NCI-H2081 (cell line): ENCODE data around the gene ICAM2.

Experiments
- DNase-seq, 2 experiments: peaks; one replicate each; lab custom pipeline; 2025; lab: John Stamatoyannopoulos, UW

The ICAM2 gene

DNA sequence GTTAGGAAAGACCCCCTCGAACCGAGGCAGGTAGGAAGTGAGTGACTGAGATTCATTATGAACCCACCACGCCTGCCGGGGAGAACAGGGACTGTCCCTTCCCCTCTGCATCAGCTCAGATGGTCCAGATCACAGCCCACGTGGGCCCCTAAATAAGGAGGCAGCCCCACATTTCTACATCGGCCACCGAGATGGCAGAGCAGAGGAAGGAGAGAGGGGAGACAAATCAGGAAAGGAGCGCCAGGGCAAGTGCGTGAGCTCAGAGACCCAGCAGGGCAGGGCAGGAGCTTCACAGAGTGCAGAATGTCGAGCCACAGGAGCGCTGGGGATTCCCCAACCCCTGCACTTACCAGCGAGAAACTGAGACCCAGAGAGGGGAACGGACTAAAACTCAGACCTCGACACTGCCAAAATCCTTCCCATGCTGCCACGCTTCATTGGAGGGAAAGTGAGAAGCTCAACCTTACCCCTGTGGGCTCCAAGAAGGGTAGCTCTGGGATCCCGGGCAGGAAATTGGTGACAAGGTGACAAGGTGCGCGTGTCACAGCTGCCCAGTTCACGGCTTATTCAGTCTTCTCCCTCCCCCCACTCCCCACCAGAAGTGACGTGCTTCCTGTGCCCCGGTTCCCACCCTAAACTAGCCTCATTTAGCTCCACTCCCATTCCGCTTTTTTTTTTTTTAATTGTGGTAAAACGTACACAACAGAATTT is at the start of gene ICAM2:
ICAM2 (minus strand) TSS at position 578 of the 711 bp plus-strand sequence. CDS start 13,942 bp downstream, outside the sequence.
- DNase-seq: no peak

- DNase-seq: no peak
These were observed 49.8 kb upstream of the ICAM2 start for GRCh38 chr17:64070213-64070612.

GRCh38 chr17:64069143-64069542 is 48.7 kb upstream of the ICAM2 start:
- no peak for DNase-seq

DNA sequence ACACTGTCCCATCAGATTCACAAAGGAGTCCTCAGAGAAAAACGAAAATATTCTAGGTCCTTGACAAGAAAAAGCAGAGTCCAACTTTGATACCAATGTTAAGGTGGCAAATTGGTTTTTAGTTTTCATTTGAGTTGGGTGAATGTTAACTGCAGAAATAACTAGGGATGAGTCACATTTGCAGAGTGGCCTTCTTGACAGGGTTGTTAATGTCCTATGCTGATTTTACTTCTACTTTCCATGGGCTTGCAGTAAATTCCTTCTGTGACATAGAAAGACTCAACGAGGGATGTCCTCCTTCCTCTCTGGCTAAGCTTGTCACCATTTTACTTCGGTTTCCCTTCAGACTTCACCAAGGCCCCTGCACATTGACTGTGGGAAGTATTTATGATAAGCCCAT is 47.2 kb upstream of the ICAM2 start:
- DNase-seq: no peak

DNA sequence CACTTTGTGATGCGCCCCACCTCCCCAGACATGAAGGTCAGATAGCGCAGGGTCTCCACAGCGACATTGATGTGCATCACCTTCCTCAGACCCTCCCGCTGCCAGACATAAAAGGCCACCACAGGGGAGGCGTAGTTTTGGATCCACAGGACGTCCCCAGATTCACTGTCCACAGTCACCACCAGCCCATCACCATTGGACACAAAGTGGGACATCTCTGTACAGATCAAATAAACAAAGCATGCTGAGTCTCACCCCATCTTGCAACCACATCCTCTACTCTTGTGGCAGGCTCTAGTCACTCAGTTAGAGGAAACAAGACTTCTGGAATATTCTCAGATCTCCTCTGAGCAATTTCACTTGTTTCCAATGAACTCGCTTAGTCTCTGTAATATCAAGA is 46.3 kb upstream of the ICAM2 start:
- no peak for DNase-seq

DNA sequence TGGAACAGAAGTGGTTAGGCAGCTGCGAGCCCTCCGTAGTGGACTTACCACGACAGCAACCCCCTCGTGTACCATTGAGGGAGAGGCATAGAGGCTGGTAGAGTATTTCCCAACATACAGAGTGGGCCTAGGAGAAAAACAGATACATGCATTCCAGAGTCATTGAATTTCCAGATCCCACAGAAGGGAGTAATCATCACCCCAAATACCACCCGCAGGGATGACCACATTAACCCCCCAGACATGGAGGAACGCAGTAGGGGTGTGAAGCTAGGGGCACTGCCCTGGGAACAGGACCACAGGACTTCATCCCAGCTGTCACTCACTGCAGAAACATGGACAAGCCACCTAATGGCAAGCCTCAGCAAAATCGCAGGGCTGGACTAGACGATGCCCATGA is 44.7 kb upstream of the ICAM2 start:
- DNase-seq: no peak

GRCh38 chr17:64064331-64064730 is 43.9 kb upstream of the ICAM2 start:
- DNase-seq: no peak

DNA sequence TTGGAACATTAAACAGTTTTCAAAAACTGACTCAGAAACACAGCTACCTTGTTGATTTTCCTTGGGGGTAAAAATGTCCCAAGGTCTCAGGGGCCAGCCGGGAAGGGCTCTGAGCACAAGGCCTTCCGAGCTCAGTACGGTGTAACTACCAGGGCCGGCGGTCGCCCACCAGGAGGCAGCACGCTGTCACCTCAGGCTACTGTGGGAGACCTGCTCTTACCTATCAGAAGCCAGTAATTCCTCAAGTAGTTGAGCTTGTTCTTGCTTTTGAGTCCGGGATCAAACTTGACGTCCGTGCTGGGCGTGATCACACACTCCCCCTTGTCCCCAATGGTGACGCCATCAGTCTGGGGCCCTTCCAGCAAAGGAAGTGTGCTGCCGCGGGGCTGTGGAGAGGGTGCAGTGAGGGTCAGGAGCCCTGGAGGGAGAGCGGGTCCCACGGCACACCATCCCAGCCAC is 43.4 kb upstream of the ICAM2 start:
- DNase-seq: peak in 1 of 2 experiments; percentile 10

DNA sequence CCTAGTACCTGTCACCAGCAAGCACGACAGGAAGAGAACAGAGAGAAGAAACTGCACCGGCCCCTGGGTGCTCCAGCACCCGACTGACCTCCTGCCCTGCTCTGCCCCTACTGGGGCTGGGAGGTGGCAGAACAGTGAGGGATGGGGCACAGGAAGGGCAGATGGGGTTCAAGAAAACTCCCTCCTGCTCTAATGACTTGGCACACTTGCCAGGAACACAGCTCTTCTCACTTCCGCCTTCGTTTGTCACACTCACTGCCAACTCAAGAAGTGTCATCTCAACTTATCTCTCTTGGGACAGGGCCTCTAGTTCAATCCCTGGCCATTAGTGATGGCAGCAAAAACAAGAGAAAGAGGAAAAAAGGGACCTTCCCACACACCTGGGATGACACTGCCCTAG is 42.7 kb upstream of the ICAM2 start:
- DNase-seq: no peak

GRCh38 chr17:64061178-64061898 is 40.9 kb upstream of the ICAM2 start:
- no peak for DNase-seq

GRCh38 chr17:64060331-64060730 is 39.9 kb upstream of the ICAM2 start:
- no peak for DNase-seq

- DNase-seq: no peak
These were observed 39.3 kb upstream of the ICAM2 start for GRCh38 chr17:64059756-64060155.

DNA sequence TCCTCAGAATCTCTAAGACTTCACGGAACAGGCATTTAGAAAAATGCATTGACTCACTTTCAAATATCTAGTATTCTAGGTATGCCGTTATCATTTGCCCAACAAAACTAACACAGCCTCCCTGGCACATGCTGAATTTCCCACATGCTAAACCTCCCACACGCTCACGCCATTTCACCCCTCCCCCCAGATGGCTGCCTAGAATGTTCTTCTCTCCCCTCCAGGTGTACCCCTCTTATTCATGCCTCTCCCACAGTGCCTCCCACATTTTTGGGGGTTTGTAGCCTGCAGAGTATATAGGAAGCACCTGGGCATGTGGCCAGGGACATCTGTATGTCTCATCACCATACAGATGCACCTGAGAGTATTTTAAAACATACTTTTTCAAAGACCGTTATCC is 38.2 kb upstream of the ICAM2 start:
- no peak for DNase-seq

- no peak for DNase-seq
These were observed 37.3 kb upstream of the ICAM2 start for GRCh38 chr17:64057701-64058263.

DNA sequence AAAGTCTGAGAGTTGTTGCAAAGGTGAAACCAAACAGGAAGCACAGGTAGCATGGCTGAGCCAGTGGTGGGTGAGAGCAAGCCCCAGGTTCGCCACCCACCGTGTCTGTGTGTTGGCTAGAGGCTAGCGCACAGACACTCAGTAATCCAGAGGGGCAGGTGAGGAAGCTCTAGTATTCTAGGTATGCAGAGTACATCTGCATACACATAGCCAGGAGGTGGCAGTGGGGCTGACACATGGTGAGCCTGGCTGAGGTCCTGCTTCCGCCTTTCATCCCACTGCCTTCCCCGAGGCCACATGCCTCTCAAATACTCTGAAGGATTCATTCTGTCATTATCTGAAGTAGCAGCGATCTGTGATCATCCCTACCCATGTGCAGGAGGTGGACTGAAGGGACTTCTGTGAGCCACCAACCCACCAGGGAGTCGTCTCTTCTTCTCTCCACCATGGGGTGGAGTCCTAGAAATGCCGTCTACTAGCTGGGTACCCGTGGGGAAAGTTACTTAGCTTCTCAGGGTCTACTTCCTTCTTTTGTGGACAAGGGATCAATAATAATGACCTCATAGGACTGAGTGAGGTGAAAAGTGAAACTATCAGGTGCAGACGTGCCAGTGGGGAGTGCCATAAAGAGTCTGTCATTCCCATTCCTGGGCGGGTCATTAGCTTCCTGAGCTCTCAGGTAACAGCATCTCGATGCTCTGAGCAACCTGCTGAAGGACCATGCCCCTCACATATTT is 36.0 kb upstream of the ICAM2 start:
- no peak for DNase-seq

DNA sequence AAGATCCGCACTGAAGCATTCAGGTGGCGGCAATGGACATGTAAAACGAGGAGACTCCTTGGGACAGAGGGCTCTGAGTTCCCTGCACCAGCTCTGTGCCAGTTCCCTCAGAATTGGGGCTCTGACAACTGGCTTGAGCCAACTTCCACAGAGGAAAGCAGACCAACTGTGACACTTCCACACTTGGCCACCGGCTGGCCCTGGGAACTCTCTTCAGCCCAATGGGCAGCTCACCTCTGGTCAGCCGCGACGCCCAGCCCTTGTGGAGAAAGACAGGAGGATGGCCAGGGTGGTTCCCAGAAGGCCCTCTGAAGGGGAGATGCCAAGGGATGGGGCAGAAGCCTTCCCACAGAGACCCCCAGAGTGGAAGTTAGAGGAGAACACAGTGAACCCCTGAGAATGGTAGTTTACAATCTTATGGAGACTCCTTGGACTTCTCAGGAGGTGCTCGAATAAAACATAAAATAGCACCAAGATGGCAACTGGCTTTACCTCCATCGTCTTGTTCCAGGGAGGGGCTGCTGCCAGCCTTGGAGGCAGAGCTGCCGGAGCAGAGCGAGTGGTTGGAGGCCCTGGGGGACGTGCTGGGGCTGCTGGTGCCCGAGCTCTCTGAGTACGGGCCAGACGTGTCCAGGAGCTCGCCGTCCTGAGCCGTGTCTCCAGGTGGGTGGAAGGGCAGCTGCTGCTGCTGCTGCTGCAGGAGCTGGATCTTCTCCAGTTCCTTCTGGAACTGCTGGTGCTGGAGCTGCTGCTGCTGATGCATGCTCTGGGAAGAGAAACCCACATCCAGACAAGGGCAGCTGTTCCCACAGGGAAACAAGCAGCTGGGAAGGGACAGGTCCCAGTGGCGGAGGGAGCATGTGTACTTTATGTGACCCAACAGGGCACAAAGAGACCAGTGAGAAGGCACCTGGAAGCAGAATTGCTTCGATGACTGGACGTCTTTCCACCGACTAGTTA is 35.0 kb upstream of the ICAM2 start:
- no peak for DNase-seq

DNA sequence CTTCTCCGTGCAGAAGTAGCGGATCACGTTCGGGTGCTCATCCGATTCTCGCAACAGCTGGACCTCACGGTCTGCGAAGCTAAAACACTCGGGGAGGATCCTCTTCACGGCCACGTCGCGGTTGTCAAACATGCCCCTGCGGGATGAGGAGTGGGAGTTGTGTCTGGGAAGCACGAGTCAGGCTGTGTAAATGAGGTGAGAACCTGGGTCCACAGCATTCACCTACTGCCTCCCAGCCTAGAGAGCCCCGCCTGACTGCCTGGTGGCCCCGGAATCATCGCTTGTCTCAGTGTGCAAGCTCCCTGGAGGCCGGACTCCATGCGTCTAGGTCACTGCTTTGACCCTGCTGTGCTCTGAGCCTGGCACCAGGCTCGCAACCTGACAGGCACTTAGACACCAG is 33.9 kb upstream of the ICAM2 start:
- DNase-seq: no peak

GRCh38 chr17:64053101-64053500 is 32.7 kb upstream of the ICAM2 start:
- DNase-seq: no peak

DNA sequence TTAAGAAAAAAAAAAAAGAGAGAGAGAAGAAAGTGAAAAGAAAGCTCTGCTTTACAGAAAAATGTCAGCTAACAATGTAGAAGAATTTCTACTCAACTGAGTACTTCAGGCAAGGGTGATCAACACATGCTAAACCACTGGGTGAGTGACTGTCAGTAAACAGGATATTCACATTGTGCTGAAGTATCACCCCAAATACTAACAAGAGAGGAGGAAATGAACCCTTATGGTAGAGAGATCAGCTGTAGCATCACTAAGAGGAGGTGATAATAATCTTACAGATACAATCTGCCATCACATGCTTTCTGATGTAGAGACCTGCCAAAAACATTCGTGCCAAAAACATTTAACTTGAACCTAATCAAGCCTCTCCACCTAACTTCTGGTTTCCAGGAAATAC is 30.7 kb upstream of the ICAM2 start:
- no peak for DNase-seq

DNA sequence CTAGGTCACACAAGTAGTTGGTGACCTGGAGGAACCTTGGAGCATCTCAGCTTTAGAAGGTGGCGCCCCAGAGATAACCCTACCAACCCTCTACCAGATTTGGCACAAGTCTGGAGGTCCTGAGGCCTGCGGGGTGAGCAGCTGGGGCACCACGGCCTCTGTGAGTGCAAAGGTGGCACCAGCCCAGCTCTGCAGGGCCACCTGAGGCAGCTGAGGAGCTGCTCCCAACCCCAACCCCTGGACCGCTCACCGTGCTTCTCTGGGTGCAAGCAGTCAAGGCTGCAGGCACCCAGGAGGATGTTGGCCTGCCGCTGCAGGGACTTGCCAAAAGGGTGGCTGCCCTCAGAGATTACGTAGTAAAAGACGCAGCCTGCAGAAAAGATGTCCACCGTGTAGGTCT is 28.4 kb upstream of the ICAM2 start:
- DNase-seq: no peak

DNA sequence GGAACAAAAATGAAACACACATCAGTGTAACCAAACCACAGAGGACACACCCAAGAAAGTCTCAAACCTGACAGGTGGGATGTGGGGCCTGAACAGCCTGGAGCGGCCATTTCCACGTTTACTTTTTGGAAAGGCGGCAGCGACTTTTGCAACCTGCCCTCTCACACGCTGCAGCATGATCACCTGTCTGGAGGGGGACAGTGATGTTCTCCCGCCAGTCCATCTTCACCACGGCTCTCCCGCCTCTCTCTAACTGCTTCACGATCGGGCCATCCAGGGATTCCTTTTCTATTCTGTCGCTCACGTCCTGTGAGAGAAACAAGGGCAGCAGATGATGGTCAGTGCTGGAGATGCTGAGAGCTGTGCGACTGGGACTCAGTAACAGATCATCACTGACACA is 24.7 kb upstream of the ICAM2 start:
- no peak for DNase-seq
